Measurements from ENCODE around the gene NFX1.
"Not testable (repeated sequence)": the region's sequence is repeated elsewhere in the genome, so short reads cannot be mapped to it uniquely, and the experiment has no call there.

The NFX1 gene

DNA sequence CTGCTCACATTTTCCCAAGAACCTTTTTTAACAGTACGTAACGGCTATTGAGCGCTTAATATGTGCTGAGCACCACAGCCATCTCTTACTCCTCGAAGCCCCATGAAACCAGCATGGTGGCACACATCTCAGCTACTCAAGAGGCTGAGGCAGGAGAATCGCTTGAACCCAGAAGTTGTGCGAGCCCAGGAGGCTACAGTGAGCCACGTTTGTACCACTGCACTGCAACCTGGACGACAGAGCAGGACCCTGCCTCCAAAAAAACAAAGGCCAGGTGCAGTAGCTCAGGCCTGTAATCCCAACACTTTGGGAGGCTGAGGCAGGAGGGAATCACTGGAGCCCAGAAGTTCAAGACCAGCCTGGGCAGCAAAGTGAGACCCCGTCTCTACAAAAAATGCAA lies 83.9 kb downstream of the NFX1 start:
- no peak for DNase-seq (ENCODE audit: insufficient read length)
- FAIRE-seq: no peak
- TF ChIP-seq POLR2A (IDR thresholded peaks at IDR 0.05; ENCODE audit: low read depth, low read length) (no peak), POLR2AphosphoS5 (IDR thresholded peaks at IDR 0.05; ENCODE audit: low read depth, low read length) (no peak), TAF1 (IDR thresholded peaks at IDR 0.05; ENCODE audit: borderline replicate concordance, low read depth, low read length) (no peak)

DNA sequence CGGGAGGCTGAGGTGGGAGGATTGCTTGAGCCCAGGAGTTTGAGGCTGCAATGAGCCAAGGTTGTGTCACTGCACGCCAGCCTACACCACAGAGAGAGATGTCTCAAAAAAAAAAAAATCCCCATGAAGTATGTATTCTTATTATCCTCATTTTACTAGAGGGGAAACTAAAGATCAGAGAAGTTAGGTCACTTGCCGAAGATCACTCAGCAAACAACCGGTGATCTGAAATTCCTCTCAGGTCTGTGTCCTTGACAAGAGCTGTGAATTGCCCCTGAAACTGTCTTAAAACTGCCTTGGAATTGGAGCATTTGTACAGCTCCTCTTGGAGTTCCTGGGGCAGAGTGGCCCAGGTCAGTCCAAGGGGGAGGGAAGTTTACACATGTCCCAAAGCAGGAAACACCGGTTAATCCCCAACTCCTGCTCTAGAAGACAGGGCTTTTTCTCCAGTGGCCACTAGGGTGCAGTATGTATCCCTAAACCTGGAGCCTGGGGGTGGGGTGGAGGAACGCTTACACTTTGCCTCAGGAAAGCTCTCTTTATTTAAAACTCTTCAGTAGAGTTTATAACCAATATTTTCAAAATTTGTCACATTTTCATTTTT lies 84.4 kb downstream of the NFX1 start:
- FAIRE-seq: peak; percentile 67
- DNase-seq (ENCODE audit: insufficient read length): peak; percentile 44
- TF ChIP-seq POLR2A (IDR thresholded peaks at IDR 0.05; ENCODE audit: low read depth, low read length) (no peak), POLR2AphosphoS5 (IDR thresholded peaks at IDR 0.05; ENCODE audit: low read depth, low read length) (no peak)

- TF ChIP-seq POLR2AphosphoS5 (IDR thresholded peaks at IDR 0.05; ENCODE audit: low read depth, low read length) (no peak), TAF1 (IDR thresholded peaks at IDR 0.05; ENCODE audit: borderline replicate concordance, low read depth, low read length) (no peak), POLR2A (IDR thresholded peaks at IDR 0.05; ENCODE audit: low read depth, low read length) (no peak)
- DNase-seq (ENCODE audit: insufficient read length): no peak
- no peak for FAIRE-seq
These were observed 85.0 kb downstream of the NFX1 start for GRCh38 chr9:33375238-33375840.

- FAIRE-seq: no peak
- no peak for TF ChIP-seq POLR2A (IDR thresholded peaks at IDR 0.05; ENCODE audit: low read depth, low read length)
- no peak for TF ChIP-seq POLR2AphosphoS5 (IDR thresholded peaks at IDR 0.05; ENCODE audit: low read depth, low read length)
- no peak for TF ChIP-seq TAF1 (IDR thresholded peaks at IDR 0.05; ENCODE audit: borderline replicate concordance, low read depth, low read length)
- DNase-seq (ENCODE audit: insufficient read length): no peak
These were observed 85.6 kb downstream of the NFX1 start for GRCh38 chr9:33375841-33376321.

- no peak for FAIRE-seq
- TF ChIP-seq POLR2AphosphoS5 (IDR thresholded peaks at IDR 0.05; ENCODE audit: low read depth, low read length) (no peak), POLR2A (IDR thresholded peaks at IDR 0.05; ENCODE audit: low read depth, low read length) (no peak), TAF1 (IDR thresholded peaks at IDR 0.05; ENCODE audit: borderline replicate concordance, low read depth, low read length) (no peak)
- no peak for DNase-seq (ENCODE audit: insufficient read length)
These were observed 86.9 kb downstream of the NFX1 start for GRCh38 chr9:33377089-33377715.

DNA sequence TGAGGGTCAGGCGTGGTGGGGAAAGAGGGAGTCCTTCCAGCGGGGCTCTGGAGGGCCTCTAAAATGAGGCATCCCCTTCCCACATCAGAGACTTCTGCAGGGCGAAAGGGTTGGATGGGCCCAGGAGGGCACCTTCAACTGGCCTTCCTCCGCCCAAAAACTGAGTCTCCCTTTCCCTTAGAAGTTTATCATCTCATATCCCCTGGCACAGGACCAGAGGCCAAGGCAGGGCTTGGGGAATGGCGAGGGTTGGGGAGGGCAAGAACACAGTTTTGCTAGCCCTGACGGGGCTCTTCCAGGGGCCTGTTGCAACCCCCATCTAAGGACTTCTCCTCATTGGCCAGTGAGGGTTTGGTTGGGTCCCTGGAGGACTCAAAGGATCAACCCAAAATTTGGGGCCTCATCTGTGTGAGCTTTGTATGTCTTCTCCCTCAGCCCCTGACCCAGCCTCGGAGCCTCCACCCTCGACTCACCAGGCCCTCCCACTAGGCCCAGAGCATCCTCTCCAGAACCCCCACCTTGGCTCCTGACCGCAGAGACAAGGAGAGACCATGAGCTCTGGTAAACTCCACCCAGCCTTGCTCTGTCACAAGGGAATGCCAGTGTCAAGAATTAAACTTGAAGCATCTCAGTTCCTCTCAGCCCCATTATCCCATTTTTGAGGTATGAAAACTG lies 87.9 kb downstream of the NFX1 start:
- no peak for DNase-seq (ENCODE audit: insufficient read length)
- no peak for FAIRE-seq
- TF ChIP-seq POLR2AphosphoS5 (IDR thresholded peaks at IDR 0.05; ENCODE audit: low read depth, low read length): no peak
- TF ChIP-seq POLR2A (IDR thresholded peaks at IDR 0.05; ENCODE audit: low read depth, low read length): no peak
- no peak for TF ChIP-seq TAF1 (IDR thresholded peaks at IDR 0.05; ENCODE audit: borderline replicate concordance, low read depth, low read length)

GRCh38 chr9:33379666-33380389 lies 89.5 kb downstream of the NFX1 start:
- no peak for TF ChIP-seq POLR2AphosphoS5 (IDR thresholded peaks at IDR 0.05; ENCODE audit: low read depth, low read length)
- no peak for TF ChIP-seq TAF1 (IDR thresholded peaks at IDR 0.05; ENCODE audit: borderline replicate concordance, low read depth, low read length)
- no peak for TF ChIP-seq POLR2A (IDR thresholded peaks at IDR 0.05; ENCODE audit: low read depth, low read length)
- DNase-seq (ENCODE audit: insufficient read length) (no peak), FAIRE-seq (no peak)

DNA sequence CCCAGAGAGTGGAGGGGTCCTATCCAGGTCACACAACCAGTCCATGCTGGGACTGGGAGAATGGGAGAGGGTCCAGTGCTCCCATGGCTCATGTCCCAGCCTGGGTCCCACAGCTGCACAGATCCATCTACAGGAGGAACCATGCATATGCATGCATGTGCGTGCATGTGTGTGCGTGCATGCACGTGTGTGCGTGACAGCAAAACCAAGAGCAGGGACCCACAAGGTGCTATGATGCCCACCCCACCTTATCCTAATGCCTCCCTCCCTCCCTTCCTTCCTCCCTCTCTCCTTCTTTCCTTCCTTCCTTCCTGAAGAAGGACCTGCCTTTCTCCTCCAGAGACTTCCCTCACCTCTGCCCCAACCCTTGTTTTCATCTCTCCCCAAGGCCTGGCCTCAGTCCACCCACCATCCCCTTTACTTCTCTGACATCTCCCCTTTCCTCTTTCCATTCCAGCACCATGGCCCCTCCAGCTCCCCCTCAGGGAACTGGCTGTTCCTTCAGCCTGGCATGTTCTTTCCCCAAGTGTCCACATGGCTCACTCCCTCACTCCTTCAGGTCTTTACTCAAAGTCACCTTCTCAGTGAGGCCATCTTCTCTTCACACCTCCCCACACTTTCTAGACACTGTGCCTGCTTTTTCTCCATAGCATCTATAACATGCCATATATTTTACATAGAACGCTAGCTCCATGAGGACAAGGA lies 90.2 kb downstream of the NFX1 start:
- no peak for TF ChIP-seq TAF1 (IDR thresholded peaks at IDR 0.05; ENCODE audit: borderline replicate concordance, low read depth, low read length)
- TF ChIP-seq POLR2AphosphoS5 (IDR thresholded peaks at IDR 0.05; ENCODE audit: low read depth, low read length): no peak
- no peak for TF ChIP-seq POLR2A (IDR thresholded peaks at IDR 0.05; ENCODE audit: low read depth, low read length)
- no peak for FAIRE-seq

DNA sequence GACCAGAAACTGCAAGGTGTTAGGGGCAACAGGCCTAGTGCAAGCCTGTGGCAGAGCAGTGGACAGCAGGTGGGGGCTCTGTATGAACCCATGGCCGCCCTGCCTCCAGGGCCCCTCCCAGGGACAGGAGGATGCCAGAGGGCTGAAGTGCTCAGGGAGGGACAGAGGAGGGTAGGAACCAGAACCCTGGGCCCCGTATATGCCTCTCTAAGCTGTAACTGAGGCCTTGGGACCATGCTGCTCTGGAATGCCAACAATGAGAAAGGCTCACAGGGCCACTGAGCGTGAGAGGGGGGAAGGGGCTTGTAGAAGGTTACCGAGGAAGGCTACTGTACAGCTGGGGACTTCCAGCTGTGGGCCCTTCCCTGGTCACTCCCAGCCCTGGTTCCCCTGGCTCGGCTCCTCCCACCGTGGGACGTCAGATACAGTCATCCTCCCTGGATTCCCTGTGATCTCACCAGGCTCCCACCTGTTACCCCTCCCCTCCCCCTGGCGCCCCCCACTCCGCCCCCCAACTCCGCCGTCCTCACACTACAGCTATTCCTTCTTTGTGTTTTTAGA lies 91.0 kb downstream of the NFX1 start:
- FAIRE-seq: no peak
- DNase-seq (ENCODE audit: insufficient read length): no peak
- TF ChIP-seq POLR2AphosphoS5 (IDR thresholded peaks at IDR 0.05; ENCODE audit: low read depth, low read length): no peak

More for the DNA sequence above, 90.2 kb downstream of the NFX1 start:
- no peak for DNase-seq (ENCODE audit: insufficient read length)

DNA sequence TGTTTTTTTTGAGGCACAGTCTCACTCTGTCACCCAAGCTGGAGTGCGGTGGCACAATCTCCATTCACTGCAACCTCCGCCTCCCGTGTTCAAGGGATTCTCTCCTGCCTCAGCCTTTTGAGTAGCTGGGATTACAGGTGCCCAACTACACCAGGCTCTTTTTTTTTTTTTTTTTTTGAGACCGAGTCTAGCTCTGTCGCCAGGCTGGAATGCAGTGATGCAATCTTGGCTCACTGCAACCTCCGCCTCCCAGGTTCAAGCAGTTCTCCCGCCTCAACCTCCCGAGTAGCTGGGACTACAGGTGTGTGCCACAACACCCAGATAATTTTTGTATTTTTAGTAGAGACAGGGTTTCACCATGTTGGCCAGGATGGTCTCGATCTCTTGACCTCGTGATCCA lies 92.1 kb downstream of the NFX1 start:
- DNase-seq (ENCODE audit: insufficient read length): not testable (repeated sequence)

GRCh38 chr9:33383396-33383795 lies 93.1 kb downstream of the NFX1 start:
- not testable (repeated sequence) for DNase-seq (ENCODE audit: insufficient read length); FAIRE-seq

More for the DNA sequence above, 92.1 kb downstream of the NFX1 start:
- FAIRE-seq: not testable (repeated sequence)

DNA sequence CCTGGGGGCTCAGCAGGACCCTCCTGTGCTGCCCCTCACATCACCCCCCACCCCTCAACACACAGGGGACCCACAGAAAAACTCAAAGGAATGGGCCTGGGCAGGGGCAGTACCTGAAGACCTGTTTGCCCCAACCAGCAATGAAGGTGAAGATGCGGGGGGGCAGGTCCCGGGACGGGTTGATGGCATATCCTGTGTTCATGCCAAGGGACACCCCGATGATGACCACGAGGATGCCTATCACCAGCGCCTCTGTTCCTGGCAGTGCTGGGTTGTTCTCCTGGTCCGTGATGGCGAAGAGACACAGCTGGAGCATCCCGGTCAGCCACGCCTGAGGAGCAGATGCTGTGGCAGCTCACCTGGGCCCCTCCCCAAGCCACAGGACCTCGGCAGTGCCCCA lies 95.2 kb downstream of the NFX1 start:
- not testable (repeated sequence) for FAIRE-seq; DNase-seq (ENCODE audit: insufficient read length)

GRCh38 chr9:33385979-33386640 lies 95.8 kb downstream of the NFX1 start:
- not testable (repeated sequence) for DNase-seq (ENCODE audit: insufficient read length); FAIRE-seq

DNA sequence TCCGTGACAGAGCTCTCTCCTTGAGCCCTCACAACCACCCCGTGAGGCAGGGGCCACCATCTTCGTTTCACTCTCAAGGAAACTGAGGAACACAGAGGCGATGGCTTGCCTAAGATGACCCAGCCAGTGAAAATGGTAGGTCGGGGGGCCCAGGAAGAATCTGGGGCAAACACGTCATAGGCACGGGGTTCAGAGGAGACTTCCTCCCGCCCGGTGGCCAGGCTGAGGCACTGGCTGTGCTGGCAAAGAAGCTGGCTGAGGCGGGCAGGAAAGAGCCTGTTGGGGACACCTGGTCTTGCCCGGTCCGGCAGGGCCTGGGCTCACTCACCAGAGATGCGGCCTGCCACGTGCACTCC lies 96.3 kb downstream of the NFX1 start:
- FAIRE-seq; DNase-seq (ENCODE audit: insufficient read length): not testable (repeated sequence)

DNA sequence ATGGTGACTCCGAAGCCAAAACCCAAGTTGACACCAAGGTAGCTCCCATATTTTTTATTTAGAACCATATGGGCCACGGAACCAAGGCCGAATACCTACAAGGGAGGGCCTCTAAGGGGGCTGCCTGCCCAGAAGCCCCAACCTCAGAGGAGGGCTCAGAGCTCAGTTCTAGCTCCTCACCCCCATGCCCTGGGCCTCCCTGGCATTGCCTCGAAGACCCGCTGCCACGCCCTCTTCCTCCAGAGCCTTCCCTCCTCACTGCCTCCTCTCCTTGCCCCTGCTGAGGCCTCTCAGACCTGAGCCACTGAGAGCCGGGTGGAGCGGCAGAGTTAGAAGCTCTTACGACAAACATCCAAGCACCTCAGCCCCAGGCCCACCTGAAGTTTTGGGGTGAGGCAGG lies 96.7 kb downstream of the NFX1 start:
- not testable (repeated sequence) for DNase-seq (ENCODE audit: insufficient read length); FAIRE-seq
